Measurements from ENCODE around the gene NKD1. TPM values are rescaled to one million over a fixed set of nuclear protein-coding genes. Genes with fewer than 3 reads are reported as not detected.

NKD1 gene
- total RNA-seq, 1 experiment from 2014 or later = 0.44 TPM

DNA sequence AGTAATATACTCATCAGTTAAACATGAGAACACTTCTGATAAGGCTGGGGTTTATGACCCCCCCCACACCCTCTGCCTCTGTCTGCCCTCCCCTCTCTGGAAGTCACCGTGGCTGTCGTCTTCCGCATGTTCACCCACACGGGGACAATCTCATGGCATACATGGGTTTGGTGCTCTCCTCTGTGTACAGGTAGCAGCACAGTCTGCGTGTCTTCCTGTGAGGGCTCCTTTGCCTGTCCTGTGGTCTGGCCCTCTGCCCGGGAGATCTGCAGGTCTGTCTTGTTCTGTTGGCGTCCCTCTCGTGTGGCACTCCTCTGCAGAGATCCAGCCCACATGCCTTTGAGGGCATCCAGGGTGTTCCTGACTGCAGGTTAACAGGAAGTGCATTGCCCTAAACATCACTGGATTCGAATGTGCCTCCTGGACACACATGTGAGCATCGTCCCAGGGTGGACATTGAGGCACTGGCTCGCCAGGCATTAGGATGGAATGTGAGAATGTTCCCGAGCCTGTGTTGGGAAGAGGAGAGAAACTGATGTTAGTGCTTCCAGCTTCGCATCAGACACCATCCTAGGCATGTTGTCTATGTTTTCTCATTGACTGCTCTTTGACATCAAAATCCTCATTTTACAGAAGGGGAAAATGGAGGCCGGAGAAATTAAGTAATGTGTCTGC, 54.5 kb downstream of the NKD1 start:
- POLR2A ChIA-PET (ENCODE audit: unreplicated experiment) = interaction anchor here (0.7 kb wide), 1 partner anchor 18 kb away, joined by 5 read pairs; no protein-coding TSS in a partner anchor
- Histone ChIP-seq H3F3A (ENCODE audit: insufficient read depth, low read depth) (no peaks in the 10 kb centered on the region), H3K9me2 (ENCODE audit: insufficient read depth) (no peaks in the 10 kb centered on the region), H3K79me2 (ENCODE audit: low read depth) (no peaks in the 10 kb centered on the region), H3K4me3 (no peak overlapping the region), H3K36me3 (ENCODE audit: low read depth) (no peaks in the 10 kb centered on the region), H2AFZ (no peak overlapping the region), H3K4me1 (replicated peaks; ENCODE audit: insufficient read depth) (no peaks in the 10 kb centered on the region), H3K27ac (no peak overlapping the region), H3K4me2 (no peak overlapping the region), H4K20me1 (ENCODE audit: insufficient read depth) (no peaks in the 10 kb centered on the region), H3K27me3 (ENCODE audit: insufficient read depth, low read depth) (no peaks in the 10 kb centered on the region), H3K9me3 (ENCODE audit: insufficient read depth, low read depth) (no peaks in the 10 kb centered on the region)
- CTCF ChIA-PET = no interaction called here
- BruUV-seq (replicated peaks) = no TSS peak
- DNase-seq = peak in 1 of 2 experiments; percentile 71
- TF ChIP-seq, protein P1, sequence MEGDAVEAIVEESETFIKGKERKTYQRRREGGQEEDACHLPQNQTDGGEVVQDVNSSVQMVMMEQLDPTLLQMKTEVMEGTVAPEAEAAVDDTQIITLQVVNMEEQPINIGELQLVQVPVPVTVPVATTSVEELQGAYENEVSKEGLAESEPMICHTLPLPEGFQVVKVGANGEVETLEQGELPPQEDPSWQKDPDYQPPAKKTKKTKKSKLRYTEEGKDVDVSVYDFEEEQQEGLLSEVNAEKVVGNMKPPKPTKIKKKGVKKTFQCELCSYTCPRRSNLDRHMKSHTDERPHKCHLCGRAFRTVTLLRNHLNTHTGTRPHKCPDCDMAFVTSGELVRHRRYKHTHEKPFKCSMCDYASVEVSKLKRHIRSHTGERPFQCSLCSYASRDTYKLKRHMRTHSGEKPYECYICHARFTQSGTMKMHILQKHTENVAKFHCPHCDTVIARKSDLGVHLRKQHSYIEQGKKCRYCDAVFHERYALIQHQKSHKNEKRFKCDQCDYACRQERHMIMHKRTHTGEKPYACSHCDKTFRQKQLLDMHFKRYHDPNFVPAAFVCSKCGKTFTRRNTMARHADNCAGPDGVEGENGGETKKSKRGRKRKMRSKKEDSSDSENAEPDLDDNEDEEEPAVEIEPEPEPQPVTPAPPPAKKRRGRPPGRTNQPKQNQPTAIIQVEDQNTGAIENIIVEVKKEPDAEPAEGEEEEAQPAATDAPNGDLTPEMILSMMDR (conservative IDR thresholded peaks at IDR 0.05) = no peak
- no peak for TF ChIP-seq EZH2 (IDR thresholded peaks at IDR 0.05; ENCODE audit: low read depth)
- intact Hi-C loops (cut with micrococcal nuclease; ENCODE audit: unreplicated experiment) = no loop called here

DNA sequence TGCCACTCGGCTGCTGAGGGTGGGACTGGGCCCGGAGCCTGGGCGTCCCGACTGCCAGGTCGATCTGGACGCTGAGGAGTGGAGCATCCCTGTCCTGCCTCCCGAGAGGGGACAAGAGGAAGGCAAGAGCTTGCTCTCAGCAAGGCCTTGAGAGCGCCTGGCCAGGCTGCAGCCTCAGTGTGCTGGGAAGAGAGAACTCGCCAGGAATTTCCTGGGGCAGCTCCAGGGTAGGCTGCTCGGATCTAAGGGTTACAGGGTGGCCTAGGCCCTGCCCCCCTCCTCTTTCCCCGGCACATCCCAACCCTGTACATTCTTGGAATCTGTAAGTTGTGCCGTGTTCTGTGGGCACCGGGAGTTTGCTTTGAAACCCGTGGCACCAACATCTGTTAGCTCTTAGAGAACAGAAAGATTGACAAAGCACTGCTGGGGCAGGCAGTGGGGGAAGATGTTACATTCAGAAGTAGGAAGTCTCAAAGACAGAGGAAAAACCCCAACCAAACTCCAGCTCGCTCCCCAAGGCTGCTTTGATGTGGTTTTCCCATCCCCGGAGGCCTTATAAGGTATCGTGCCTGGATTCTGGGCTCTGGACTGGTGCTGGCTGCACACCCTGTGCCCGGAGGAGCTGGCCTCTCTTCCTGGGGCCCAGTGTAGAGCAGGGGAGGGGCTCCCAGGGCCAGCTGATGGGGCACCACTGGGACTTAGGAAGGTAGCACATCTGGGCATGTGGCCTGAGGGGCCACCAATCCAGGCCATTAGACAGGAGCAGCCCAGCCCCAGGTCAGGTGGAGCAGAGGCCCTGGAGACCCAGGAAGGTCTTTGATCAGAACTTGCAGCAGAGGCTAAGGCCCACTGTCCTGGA, 55.2 kb downstream of the NKD1 start:
- intact Hi-C loops (cut with micrococcal nuclease; ENCODE audit: unreplicated experiment) = no loop called here
- Histone ChIP-seq H3F3A (ENCODE audit: insufficient read depth, low read depth) (no peaks in the 10 kb centered on the region), H3K4me1 (replicated peaks; ENCODE audit: insufficient read depth) (no peaks in the 10 kb centered on the region), H3K36me3 (ENCODE audit: low read depth) (no peaks in the 10 kb centered on the region), H3K9me2 (ENCODE audit: insufficient read depth) (no peaks in the 10 kb centered on the region), H3K27ac (no peak overlapping the region), H4K20me1 (ENCODE audit: insufficient read depth) (no peaks in the 10 kb centered on the region), H3K27me3 (ENCODE audit: insufficient read depth, low read depth) (no peaks in the 10 kb centered on the region), H3K4me2 (no peak overlapping the region), H3K4me3 (no peak overlapping the region), H2AFZ (no peak overlapping the region), H3K79me2 (ENCODE audit: low read depth) (no peaks in the 10 kb centered on the region), H3K9me3 (ENCODE audit: insufficient read depth, low read depth) (no peaks in the 10 kb centered on the region)
- TF ChIP-seq, protein P1 (conservative IDR thresholded peaks at IDR 0.05) = no peak
- no peak for TF ChIP-seq EZH2 (IDR thresholded peaks at IDR 0.05; ENCODE audit: low read depth)
- BruUV-seq (replicated peaks) = no TSS peak
- no peak for DNase-seq
- POLR2A ChIA-PET (ENCODE audit: unreplicated experiment) = no interaction called here
- CTCF ChIA-PET = no interaction called here

DNA sequence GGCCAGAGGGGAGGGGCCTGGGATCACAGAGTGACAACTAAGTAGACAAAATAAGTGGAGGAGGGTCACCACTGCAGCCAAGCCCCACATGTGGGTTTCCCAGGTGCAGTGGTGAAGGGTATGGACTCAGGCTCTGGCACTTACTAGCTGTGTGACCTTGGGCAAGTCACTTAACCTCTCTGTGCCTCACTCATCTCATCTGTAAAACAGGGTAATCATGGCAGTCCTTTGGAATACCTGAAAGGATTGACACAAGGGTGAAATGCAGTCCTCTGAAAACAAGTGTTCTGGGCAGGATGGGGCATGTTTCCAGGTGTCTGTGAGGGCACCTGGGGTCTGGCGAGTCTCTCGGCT, 55.8 kb downstream of the NKD1 start:
- no peaks in the 10 kb centered on the region for H3K4me1 ChIP-seq (replicated peaks; ENCODE audit: insufficient read depth)
- TF ChIP-seq EZH2 (IDR thresholded peaks at IDR 0.05; ENCODE audit: low read depth) = no peak
- TF ChIP-seq, protein P1 (conservative IDR thresholded peaks at IDR 0.05) = no peak
- no peak for DNase-seq
- no peak overlapping the region for H2AFZ ChIP-seq
- ChIA-PET POLR2A (ENCODE audit: unreplicated experiment) (no interaction called here), CTCF (no interaction called here)
- H3K79me2 ChIP-seq (ENCODE audit: low read depth) = no peaks in the 10 kb centered on the region
- H3K9me2 ChIP-seq (ENCODE audit: insufficient read depth) = no peaks in the 10 kb centered on the region
- no peak overlapping the region for H3K27ac ChIP-seq
- no peaks in the 10 kb centered on the region for H4K20me1 ChIP-seq (ENCODE audit: insufficient read depth)
- no peaks in the 10 kb centered on the region for H3K27me3 ChIP-seq (ENCODE audit: insufficient read depth, low read depth)
- H3K4me2 ChIP-seq = no peak overlapping the region
- no peaks in the 10 kb centered on the region for H3K36me3 ChIP-seq (ENCODE audit: low read depth)
- no peaks in the 10 kb centered on the region for H3K9me3 ChIP-seq (ENCODE audit: insufficient read depth, low read depth)
- no peak overlapping the region for H3K4me3 ChIP-seq
- no peaks in the 10 kb centered on the region for H3F3A ChIP-seq (ENCODE audit: insufficient read depth, low read depth)
- no TSS peak for BruUV-seq (replicated peaks)
- intact Hi-C loops (cut with micrococcal nuclease; ENCODE audit: unreplicated experiment) = no loop called here
